Activated naive CD8-positive, alpha-beta T cell treated with anti-CD3 and anti-CD28 coated beads, Interleukin-2, amount 50 U/mL, for 24 hours (primary cell): ENCODE measurements around the gene AP3B2.

ENCODE experiments used
- ATAC-seq: fragments of 150-1000 bp; cut with Tn5 transposase; one replicate; pipeline ENCODE4 v1.10.0; 2021
- DNase-seq: peaks from one replicate; pipeline ENCODE4 v3.0.0; 2021
- H3K27ac Mint-ChIP-seq: one replicate; pipeline ENCODE4 v1.8.0; 2021; ENCODE audit warnings: mild to moderate bottlenecking, mixed read lengths
- H3K27me3 Mint-ChIP-seq: one replicate; pipeline ENCODE4 v1.8.0; 2021; ENCODE audit warnings: mixed read lengths
- H3K36me3 Mint-ChIP-seq: one replicate; pipeline ENCODE4 v1.8.0; 2021; ENCODE audit warnings: low read depth, mixed read lengths
- H3K4me1 Mint-ChIP-seq: one replicate; pipeline ENCODE4 v1.8.0; 2021; ENCODE audit warnings: mixed read lengths
- H3K4me3 Mint-ChIP-seq: one replicate; pipeline ENCODE4 v1.8.0; 2021; ENCODE audit warnings: mild to moderate bottlenecking, moderate library complexity, mixed read lengths
- H3K9me3 Mint-ChIP-seq: one replicate; pipeline ENCODE4 v1.8.0; 2021; ENCODE audit warnings: mixed read lengths

The AP3B2 gene, protein sequence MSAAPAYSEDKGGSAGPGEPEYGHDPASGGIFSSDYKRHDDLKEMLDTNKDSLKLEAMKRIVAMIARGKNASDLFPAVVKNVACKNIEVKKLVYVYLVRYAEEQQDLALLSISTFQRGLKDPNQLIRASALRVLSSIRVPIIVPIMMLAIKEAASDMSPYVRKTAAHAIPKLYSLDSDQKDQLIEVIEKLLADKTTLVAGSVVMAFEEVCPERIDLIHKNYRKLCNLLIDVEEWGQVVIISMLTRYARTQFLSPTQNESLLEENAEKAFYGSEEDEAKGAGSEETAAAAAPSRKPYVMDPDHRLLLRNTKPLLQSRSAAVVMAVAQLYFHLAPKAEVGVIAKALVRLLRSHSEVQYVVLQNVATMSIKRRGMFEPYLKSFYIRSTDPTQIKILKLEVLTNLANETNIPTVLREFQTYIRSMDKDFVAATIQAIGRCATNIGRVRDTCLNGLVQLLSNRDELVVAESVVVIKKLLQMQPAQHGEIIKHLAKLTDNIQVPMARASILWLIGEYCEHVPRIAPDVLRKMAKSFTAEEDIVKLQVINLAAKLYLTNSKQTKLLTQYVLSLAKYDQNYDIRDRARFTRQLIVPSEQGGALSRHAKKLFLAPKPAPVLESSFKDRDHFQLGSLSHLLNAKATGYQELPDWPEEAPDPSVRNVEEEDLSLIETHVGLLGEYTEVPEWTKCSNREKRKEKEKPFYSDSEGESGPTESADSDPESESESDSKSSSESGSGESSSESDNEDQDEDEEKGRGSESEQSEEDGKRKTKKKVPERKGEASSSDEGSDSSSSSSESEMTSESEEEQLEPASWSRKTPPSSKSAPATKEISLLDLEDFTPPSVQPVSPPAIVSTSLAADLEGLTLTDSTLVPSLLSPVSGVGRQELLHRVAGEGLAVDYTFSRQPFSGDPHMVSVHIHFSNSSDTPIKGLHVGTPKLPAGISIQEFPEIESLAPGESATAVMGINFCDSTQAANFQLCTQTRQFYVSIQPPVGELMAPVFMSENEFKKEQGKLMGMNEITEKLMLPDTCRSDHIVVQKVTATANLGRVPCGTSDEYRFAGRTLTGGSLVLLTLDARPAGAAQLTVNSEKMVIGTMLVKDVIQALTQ

DNA sequence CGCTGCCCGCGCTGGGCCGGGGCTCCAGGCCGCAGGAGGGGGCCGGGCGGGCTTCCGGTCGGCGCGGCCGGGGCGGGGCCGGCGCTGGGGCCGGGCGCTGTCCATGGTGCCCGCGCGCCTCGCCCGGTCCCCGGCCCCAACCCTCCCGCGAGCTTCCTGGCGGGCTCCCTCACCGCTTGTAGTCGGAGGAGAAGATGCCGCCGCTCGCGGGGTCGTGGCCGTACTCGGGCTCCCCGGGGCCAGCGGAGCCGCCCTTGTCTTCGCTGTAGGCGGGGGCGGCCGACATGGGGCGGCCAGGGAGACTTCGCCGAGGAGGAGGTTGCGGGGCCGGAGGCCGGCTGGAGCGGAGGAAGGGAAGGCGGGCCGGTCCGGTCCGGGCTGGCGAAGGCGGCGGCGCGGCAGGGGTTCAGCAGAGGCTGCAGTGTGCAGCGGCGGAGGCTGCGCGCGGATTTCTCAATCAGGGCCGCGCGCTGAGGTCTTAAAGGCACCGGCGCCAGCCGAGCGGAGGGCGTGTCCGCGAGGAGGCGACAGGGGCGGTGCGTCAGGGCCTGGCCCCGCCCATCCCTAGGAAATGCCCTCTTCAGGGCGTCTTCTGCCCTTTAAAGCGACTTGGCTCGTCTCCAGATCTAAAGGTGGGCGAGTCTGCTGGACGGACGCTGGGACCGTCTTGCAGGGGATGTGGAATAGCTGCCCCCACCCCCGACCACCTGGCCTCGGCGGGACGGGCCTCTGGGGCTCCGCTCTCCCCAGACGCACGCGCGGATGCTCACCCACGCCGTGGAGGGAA lies at the start of gene AP3B2:
Gene AP3B2, minus strand, starts transcription at position 455 of the 787 bp plus-strand sequence. Its CDS starts 169 bp downstream, at position 286.
- ATAC-seq (peak; percentile 90), DNase-seq (peak; percentile 77)
- H3K4me1 Mint-ChIP-seq = no peaks in the 10 kb centered on the region
- no peaks in the 10 kb centered on the region for H3K9me3 Mint-ChIP-seq
- peak within 1 kb of the TSS; percentile 64 for H3K4me3 Mint-ChIP-seq
- H3K27ac Mint-ChIP-seq = no peak within 1 kb of the TSS
- H3K27me3 Mint-ChIP-seq = peaks cover 9% of the 10 kb centered on the region
- no peaks in the 10 kb centered on the region for H3K36me3 Mint-ChIP-seq

DNA sequence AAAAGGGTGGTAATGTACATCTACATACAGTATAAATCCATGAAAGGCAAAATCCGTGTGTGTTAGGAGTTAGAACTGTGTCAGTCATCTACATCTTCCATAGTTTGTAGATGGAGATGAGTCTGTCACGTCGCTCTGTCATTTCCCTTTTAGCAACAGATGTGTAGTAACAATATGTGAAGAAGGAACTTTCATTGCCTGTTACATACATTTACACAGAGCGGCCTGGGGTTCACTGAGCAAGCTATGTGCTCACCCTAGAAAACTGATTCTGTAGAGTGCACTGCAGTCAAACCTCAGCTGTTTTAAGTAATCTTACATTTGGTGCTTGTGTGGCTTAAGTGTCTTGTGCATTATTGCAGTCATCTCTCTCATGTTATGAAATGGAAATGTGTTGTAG lies 41.6 kb upstream of the AP3B2 start:
- peaks cover 58% of the 10 kb centered on the region for H3K4me1 Mint-ChIP-seq
- peak overlapping the region; percentile 94 for H3K27ac Mint-ChIP-seq
- DNase-seq (no peak), ATAC-seq (no peak)
- H3K27me3 Mint-ChIP-seq = no peaks in the 10 kb centered on the region
- peak overlapping the region; percentile 94 for H3K4me3 Mint-ChIP-seq
- H3K9me3 Mint-ChIP-seq = no peaks in the 10 kb centered on the region
- peaks cover 44% of the 10 kb centered on the region for H3K36me3 Mint-ChIP-seq

DNA sequence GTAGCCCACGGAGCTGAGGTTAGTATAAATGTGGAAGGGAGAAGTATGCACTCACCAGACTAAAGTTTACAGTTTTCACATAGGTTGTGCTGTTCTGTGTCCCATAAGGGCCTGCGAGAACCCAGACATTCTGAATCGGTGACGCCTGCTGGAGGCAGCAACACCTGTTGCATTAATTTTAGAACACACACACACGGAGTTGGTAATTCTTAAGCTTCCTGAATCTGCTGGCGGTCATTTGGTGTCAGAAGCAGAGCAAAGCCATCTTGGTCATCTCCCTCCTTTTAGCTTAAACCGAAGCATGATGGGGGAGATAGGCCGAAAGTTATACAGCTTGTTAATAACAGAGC lies 41.1 kb upstream of the AP3B2 start:
- H3K4me3 Mint-ChIP-seq = peak overlapping the region; percentile 94
- ATAC-seq = no peak

DNA sequence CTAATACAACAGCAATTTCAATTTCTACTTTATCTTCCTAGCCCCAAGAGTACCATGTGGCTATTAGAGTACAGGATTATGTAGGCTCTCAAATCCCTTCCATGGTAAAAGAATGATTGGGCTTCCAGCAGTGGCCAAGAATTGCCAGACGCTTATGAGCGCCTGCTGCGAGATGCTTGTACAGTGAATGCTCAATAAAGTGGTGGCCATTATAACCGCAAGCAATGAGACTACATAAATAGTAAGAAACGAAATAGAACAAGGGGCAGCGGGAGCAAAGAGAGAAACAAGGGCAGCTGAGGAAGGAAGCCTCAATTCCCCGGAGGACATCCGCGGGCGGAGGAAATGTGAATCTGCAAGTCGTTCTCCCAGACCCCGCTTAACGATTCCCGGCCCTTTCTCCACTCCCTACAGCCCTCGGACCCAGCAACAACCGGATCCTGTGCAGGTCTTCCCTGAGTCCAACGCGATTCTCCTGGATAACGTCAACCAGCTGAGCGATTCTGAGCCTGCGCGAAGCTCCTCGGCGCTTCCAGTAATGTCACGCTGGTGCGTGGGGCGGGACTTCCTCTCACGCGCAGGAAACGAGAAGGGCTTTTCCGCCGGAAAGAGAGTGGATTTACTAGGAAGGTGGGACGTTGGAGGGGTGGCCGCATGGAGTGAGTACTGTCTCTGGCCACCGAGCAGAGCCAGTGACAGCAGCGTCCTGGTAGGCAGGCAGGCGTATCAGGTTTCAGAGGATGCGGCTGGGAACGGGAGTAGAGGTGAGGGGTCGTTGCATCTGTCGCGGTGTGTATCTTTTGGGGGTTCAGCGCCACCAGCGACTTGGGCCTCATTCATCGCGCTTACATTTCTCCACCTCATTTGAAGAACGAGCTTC lies 40.5 kb upstream of the AP3B2 start:
- Mint-ChIP-seq H3K36me3 (peaks cover 35% of the 10 kb centered on the region), H3K4me3 (peak overlapping the region; percentile 94), H3K27me3 (no peaks in the 10 kb centered on the region), H3K27ac (peak overlapping the region; percentile 94), H3K4me1 (peaks cover 53% of the 10 kb centered on the region), H3K9me3 (no peaks in the 10 kb centered on the region)
- ATAC-seq = peak; percentile 98
- peak; percentile 90 for DNase-seq

More for the DNA sequence above, 41.1 kb upstream of the AP3B2 start:
- Mint-ChIP-seq H3K9me3 (no peaks in the 10 kb centered on the region), H3K4me1 (peaks cover 55% of the 10 kb centered on the region), H3K27me3 (no peaks in the 10 kb centered on the region), H3K36me3 (peaks cover 39% of the 10 kb centered on the region), H3K27ac (peak overlapping the region; percentile 94)
- peak; percentile 16 for DNase-seq

DNA sequence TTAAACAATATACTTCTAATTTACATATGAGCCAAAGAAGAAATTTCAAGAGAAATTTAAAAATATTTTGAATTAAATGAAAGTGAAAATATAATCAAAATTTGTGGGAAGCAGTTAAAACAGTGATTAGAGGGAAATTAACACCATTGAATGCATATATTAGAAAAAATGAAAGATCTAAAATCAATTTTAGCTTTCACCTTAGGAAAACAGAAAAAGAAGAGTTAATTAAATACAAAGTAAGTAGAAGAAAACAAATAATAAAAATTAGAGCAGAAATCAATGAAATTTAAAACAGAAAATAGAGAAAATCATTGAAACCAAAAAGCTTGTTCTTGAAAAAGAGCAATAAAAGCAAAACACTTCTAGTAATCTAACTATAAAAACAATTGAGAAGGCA lies 38.6 kb upstream of the AP3B2 start:
- no peak for DNase-seq
- Mint-ChIP-seq H3K27ac (no peak overlapping the region), H3K4me1 (peaks cover 36% of the 10 kb centered on the region), H3K36me3 (peaks cover 25% of the 10 kb centered on the region), H3K27me3 (no peaks in the 10 kb centered on the region), H3K9me3 (no peaks in the 10 kb centered on the region), H3K4me3 (no peak overlapping the region)
- no peak for ATAC-seq

DNA sequence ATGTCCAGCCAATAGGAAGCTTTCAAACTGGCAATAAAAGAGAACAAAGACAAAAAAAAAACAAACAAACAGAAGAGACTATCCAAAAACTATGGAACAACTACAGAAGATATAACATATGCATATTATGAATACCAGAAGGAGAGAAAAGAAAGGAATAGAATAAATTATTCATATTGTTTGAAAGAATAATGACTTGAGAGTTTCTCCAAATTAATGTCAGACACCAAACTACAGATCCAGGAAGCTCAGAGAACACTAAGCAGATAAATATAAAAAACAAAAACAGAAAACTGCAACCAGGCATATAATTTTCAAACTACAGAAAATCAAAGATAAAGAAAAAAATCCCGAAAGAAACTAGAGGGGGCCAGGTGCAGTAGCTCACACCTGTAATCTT lies 34.1 kb upstream of the AP3B2 start:
- no peak for ATAC-seq
- H3K36me3 Mint-ChIP-seq = peaks cover 2% of the 10 kb centered on the region
- H3K4me3 Mint-ChIP-seq = no peak overlapping the region
- no peak overlapping the region for H3K27ac Mint-ChIP-seq
- H3K9me3 Mint-ChIP-seq = no peaks in the 10 kb centered on the region
- H3K27me3 Mint-ChIP-seq = no peaks in the 10 kb centered on the region
- DNase-seq = no peak
- H3K4me1 Mint-ChIP-seq = peaks cover 4% of the 10 kb centered on the region

DNA sequence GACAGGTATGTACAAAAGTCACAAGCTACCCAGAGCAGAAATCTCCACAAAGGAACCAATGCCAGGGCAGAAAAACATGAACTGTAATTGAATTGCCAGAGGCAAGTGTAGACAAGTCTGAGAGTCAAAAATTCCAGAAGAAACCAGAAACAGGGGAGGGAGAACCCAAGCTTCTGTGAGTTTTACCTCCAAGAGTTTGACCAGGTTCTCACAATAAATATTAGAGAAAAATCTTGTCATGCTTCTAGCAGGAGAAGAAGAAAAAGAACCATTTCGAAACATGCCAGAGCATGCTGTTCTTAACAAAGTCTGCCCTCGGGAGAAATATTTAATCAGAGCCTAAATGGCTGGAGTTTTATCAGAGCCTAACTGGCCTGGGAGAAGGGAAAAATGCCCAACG lies 32.5 kb upstream of the AP3B2 start:
- peaks cover 2% of the 10 kb centered on the region for H3K36me3 Mint-ChIP-seq
- no peak for DNase-seq
- H3K27me3 Mint-ChIP-seq = no peaks in the 10 kb centered on the region
- H3K4me1 Mint-ChIP-seq = no peaks in the 10 kb centered on the region
- H3K4me3 Mint-ChIP-seq = no peak overlapping the region
- no peak for ATAC-seq
- H3K27ac Mint-ChIP-seq = no peak overlapping the region
- no peaks in the 10 kb centered on the region for H3K9me3 Mint-ChIP-seq

DNA sequence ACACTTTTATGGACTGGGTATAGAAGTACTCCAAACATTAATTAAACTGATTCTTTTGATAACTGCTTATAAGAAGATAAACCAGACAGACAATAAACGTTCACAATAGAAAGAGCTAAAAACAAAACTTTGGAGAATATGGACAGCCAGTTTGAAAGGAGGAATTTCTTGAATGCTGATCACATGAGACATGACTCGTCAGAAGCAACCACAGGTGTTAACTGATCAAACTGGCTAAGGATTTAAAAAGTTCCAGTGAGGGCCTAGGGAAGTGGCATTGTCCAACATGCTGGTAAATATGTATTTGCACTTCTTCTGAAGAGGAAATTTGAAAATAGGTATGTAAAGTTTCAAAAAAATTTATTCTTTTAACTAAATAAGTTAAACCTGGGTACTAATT lies 29.4 kb upstream of the AP3B2 start:
- H3K4me3 Mint-ChIP-seq = no peak overlapping the region
- no peak for DNase-seq
- peaks cover 7% of the 10 kb centered on the region for H3K36me3 Mint-ChIP-seq
- H3K9me3 Mint-ChIP-seq = no peaks in the 10 kb centered on the region
- H3K4me1 Mint-ChIP-seq = no peaks in the 10 kb centered on the region
- no peak overlapping the region for H3K27ac Mint-ChIP-seq
- no peak for ATAC-seq
- no peaks in the 10 kb centered on the region for H3K27me3 Mint-ChIP-seq

DNA sequence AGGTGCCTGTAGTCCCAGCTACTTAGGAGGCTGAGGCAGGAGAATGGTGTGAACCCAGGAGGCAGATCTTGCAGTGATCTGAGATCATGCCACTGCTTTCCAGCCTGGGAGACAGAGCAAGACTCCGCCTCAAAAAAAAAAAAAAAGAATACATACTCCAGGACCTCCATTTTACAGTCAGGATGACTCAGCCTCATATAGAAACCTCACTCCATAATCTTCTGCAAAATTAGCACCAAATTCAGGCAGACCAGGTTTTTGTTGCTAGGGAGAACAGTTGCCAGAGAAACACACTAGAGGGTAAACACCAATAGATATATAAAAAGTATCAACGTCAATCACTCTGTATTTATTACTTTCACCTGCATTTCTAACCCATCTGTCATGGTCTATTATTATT lies 28.3 kb upstream of the AP3B2 start:
- no peaks in the 10 kb centered on the region for H3K4me1 Mint-ChIP-seq
- no peak overlapping the region for H3K27ac Mint-ChIP-seq
- no peak overlapping the region for H3K4me3 Mint-ChIP-seq
- no peaks in the 10 kb centered on the region for H3K27me3 Mint-ChIP-seq
- no peak for ATAC-seq
- no peaks in the 10 kb centered on the region for H3K9me3 Mint-ChIP-seq
- peaks cover 11% of the 10 kb centered on the region for H3K36me3 Mint-ChIP-seq
- DNase-seq = no peak

DNA sequence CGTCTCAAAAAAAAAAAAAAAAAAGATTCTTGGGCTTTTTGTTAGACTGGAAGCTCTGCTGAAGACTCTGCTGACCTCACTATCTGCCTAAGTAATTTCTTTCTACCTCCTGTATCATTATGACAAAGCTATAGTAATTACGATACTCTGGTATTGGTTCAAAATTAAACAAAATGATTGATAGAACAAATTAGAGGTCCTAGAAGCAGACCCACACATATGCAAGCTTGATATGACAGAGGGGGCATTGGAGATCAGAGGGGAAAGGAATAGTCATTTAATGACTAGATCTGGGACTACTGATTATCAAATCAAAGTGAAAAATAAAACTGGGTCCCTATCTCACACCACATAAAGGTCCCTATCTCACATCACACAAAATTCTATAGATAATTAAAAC lies 21.9 kb upstream of the AP3B2 start:
- Mint-ChIP-seq H3K27ac (no peak overlapping the region), H3K4me3 (no peak overlapping the region), H3K36me3 (peaks cover 22% of the 10 kb centered on the region), H3K27me3 (no peaks in the 10 kb centered on the region), H3K9me3 (no peaks in the 10 kb centered on the region), H3K4me1 (no peaks in the 10 kb centered on the region)
- ATAC-seq (no peak), DNase-seq (no peak)

DNA sequence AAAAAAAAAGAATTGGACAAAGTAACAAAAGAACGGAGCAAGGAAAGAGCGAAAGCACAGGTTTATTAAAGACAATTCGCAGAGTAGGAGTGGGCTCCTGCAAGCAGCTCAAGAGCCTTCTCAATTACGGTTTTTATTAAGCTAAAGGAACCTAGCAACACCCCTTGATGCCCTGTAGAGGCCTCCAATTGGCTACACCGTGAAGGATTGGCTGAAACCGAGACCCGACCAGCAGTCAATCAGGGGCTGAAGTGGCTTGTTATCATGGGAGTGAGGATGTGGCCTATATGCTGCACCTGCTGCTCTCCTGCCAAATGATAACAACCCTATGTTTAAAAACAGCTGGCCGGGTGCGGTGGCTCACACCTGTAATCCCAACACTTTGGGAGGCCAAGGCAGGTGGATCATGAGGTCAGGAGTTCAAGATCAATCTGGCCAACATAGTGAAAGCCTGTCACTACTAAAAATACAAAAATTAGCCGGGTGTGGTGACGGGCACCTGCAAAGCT lies 20.4 kb upstream of the AP3B2 start:
- Mint-ChIP-seq H3K36me3 (peaks cover 14% of the 10 kb centered on the region), H3K9me3 (no peaks in the 10 kb centered on the region), H3K27me3 (no peaks in the 10 kb centered on the region), H3K4me1 (no peaks in the 10 kb centered on the region), H3K4me3 (no peak overlapping the region), H3K27ac (no peak overlapping the region)
- DNase-seq (no peak), ATAC-seq (no peak)

DNA sequence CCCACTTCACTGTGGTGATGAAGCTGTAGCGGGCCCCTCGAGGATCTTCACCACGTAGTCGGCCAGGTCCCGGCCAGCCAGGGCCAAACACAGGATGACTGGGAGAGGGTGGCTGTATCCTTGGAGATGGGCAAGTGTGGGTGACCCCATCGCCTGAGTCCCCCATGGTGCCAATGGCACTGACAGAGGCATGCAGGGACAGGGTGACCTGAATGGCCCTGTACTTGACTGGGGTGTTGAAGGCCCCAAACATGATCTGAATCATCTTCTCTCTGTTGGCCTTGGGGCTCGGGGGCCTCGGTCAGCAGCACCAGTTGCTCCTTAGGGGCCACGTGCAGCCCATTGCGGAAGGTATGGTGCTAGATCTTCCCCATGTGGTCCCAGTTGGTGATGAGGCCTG lies 17.1 kb upstream of the AP3B2 start:
- no peak for DNase-seq
- no peak for ATAC-seq
- H3K4me3 Mint-ChIP-seq = no peak overlapping the region
- H3K27ac Mint-ChIP-seq = no peak overlapping the region
- no peaks in the 10 kb centered on the region for H3K4me1 Mint-ChIP-seq
- H3K36me3 Mint-ChIP-seq = peaks cover 5% of the 10 kb centered on the region
- H3K9me3 Mint-ChIP-seq = no peaks in the 10 kb centered on the region
- H3K27me3 Mint-ChIP-seq = peaks cover 4% of the 10 kb centered on the region

DNA sequence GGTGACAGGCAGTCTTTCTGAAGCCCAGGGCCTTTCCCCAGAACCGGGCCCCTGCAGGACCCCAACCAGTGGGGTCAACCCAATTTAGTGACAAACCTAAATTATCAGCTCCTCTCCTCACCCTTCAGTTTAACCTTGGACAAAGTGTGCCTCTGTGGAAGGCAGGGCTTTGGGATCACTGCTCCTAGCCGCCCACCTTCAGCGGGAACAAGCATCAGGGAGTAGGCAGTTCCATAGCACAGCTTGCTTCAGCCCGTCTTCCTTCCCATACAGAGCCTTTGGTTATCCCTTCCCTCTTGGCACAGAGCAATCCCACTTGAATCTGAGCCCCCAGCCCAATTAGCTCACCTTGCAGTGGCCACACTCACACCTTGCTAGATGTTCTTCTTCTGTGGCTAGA lies 5.3 kb upstream of the AP3B2 start:
- ATAC-seq (no peak), DNase-seq (no peak)
- H3K4me1 Mint-ChIP-seq = no peaks in the 10 kb centered on the region
- H3K4me3 Mint-ChIP-seq = no peak overlapping the region
- no peak overlapping the region for H3K27ac Mint-ChIP-seq
- H3K36me3 Mint-ChIP-seq = peaks cover 3% of the 10 kb centered on the region
- H3K9me3 Mint-ChIP-seq = peaks cover 4% of the 10 kb centered on the region
- peaks cover 9% of the 10 kb centered on the region for H3K27me3 Mint-ChIP-seq
